ENCODE results near the gene RHEB. TPM values are rescaled to one million over a fixed set of nuclear protein-coding genes. Genes with fewer than 3 reads are reported as not detected.
"Not testable (repeated sequence)": the region's sequence is repeated elsewhere in the genome, so short reads cannot be mapped to it uniquely, and the experiment has no call there.

RHEB gene
- total RNA-seq, 1 donor from 2014 or later: 96.0 TPM

DNA sequence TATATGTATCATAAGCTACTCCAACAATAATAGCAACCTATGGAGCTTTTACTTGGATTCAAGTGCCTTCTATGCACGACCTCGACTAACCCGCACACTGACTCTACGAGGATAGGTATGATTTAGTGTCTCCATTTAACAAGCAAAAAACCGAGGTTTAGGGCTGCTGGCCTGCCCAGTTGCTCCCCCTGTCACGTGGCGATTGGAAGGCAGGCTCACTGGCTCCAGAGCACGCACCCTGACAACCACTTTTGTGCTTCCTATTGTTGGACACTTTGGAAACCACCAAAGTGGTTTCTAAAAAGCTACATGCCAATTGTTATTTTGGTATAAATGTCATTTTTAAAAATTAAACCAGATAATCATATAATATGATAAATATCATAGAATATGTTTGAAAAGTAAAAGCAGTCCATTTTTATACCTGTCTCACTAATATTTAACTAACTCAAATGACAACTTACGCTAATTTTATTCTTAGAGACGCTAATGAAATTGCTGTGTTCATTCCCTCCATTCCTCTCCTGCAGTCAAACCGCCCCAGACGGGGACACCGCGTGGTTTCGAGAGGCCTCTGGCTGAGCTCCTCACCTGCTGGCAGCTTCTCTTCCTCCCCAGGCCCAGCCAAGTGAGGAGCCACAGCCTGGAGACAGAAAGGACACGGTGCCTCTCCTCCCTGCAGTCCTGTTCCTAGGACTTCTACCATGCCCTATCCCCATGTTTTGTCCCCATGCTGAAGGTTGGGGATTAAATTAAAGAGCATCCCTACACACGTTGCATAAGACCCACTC is 22.2 kb upstream of the RHEB start:
- TF ChIP-seq, protein P1, sequence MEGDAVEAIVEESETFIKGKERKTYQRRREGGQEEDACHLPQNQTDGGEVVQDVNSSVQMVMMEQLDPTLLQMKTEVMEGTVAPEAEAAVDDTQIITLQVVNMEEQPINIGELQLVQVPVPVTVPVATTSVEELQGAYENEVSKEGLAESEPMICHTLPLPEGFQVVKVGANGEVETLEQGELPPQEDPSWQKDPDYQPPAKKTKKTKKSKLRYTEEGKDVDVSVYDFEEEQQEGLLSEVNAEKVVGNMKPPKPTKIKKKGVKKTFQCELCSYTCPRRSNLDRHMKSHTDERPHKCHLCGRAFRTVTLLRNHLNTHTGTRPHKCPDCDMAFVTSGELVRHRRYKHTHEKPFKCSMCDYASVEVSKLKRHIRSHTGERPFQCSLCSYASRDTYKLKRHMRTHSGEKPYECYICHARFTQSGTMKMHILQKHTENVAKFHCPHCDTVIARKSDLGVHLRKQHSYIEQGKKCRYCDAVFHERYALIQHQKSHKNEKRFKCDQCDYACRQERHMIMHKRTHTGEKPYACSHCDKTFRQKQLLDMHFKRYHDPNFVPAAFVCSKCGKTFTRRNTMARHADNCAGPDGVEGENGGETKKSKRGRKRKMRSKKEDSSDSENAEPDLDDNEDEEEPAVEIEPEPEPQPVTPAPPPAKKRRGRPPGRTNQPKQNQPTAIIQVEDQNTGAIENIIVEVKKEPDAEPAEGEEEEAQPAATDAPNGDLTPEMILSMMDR (IDR thresholded peaks at IDR 0.05): no peak
- intact Hi-C loops (cut with DNase I): no loop called here

DNA sequence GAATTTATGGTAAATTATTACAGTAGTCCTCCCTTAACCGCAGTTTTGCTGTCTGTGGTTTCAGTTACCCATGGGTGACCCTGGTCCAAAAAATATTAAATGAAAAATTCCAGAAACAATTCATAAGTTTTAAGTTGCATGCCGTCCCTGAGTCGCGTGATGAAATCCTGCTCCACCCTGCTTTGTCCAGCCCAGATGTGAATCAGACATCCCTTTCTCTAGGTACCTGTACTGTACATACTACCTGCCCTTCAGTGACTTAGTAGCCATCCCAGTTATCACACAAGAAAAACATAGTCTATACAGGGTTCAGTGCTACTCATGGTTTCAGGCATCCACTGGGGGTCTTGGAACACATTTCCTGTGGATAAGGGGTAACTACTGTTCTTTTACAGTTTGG is 20.5 kb upstream of the RHEB start:
- H3K36me3 ChIP-seq: no peaks in the 10 kb centered on the region
- peaks cover 17% of the 10 kb centered on the region for H3K4me1 ChIP-seq
- H3K4me3 ChIP-seq: no peak overlapping the region
- no peak overlapping the region for H3K27ac ChIP-seq
- intact Hi-C loops (cut with DNase I): no loop called here
- TF ChIP-seq, protein P1 (IDR thresholded peaks at IDR 0.05): no peak
- no peaks in the 10 kb centered on the region for H3K27me3 ChIP-seq (ENCODE audit: low read depth)
- no peaks in the 10 kb centered on the region for H3K9me3 ChIP-seq
- ATAC-seq (no peak), DNase-seq (no peak)

More for the DNA sequence above, 22.2 kb upstream of the RHEB start:
- Histone ChIP-seq H3K27me3 (ENCODE audit: low read depth) (no peaks in the 10 kb centered on the region), H3K27ac (no peak overlapping the region), H3K9me3 (no peaks in the 10 kb centered on the region), H3K4me3 (no peak overlapping the region), H3K36me3 (no peaks in the 10 kb centered on the region), H3K4me1 (peaks cover 17% of the 10 kb centered on the region)
- DNase-seq (no peak), ATAC-seq (no peak)

DNA sequence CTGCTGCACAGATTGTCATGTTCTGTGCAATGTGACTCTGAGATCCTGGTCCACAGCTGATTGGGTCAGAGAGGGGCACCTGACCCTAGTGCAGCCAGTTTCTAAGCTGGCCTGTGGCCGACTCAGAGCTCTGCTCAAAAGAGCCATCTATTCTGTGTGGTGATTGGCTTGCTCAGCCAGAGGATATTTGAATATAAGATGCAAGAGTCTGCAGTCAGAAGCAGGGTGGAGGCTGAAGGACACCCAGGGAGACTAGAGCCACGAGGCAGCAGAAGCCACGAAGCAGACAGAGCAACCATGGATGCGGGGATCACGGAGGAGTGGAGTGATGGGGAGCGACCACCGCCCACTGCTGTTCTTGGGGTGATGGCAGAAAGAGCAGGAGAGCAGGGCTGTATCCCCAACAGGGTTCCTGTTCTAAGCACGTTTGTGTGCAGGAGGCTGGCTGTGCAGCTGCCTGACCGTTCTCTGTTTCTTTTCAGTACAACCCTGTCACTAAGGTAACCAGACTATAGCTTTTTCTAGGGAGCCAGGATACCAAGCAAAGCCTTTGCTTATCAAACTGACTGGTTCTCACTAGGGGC is 19.5 kb upstream of the RHEB start:
- Histone ChIP-seq H3K4me1 (peaks cover 17% of the 10 kb centered on the region), H3K36me3 (no peaks in the 10 kb centered on the region), H3K27me3 (ENCODE audit: low read depth) (no peaks in the 10 kb centered on the region), H3K27ac (no peak overlapping the region), H3K4me3 (no peak overlapping the region), H3K9me3 (no peaks in the 10 kb centered on the region)
- TF ChIP-seq, protein P1 (IDR thresholded peaks at IDR 0.05): no peak
- no peak for DNase-seq
- intact Hi-C loops (cut with DNase I): no loop called here
- peak in 1 of 2 donors; percentile 27 for ATAC-seq

DNA sequence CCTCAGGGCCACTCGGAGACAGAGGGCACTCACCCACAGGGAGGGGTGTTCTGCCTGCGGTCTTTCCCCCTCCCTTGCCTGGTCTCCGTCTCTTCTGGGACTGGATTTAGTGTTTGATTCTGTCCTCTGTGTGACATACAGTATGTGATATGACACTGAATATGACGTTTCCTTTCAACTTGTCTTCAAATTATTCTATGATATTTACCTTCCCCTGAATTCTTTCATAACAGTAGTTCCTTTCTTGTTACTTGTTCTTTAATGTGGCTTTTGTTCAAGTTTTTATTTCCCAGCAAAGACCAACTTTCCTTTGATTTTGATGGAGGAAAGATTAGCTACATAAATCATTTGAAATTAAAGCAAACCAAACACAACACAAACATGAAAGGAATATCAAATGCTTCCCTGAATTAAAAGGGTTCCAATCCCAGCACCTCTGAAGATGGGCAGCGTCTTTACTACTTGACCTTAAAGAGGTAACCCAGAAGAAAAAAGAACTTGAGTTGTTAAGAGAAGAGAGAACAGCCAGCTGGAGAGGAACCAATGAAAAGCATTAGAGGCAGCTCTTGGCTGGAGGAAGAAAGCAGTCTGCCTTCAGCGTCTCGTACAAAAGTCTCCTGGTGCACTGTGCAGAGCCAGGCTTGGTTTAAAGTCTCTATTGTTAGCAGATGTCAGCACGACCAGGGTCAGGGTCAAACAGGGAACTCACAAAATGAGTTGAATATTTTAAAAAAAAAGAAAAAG is 18.3 kb upstream of the RHEB start:
- intact Hi-C loops (cut with DNase I): no loop called here
- Histone ChIP-seq H3K4me1 (peaks cover 17% of the 10 kb centered on the region), H3K4me3 (no peak overlapping the region), H3K27me3 (ENCODE audit: low read depth) (no peaks in the 10 kb centered on the region), H3K27ac (no peak overlapping the region), H3K9me3 (no peaks in the 10 kb centered on the region), H3K36me3 (no peaks in the 10 kb centered on the region)
- TF ChIP-seq, protein P1 (IDR thresholded peaks at IDR 0.05): no peak
- ATAC-seq: peak in 1 of 2 donors; percentile 51
- DNase-seq: no peak

DNA sequence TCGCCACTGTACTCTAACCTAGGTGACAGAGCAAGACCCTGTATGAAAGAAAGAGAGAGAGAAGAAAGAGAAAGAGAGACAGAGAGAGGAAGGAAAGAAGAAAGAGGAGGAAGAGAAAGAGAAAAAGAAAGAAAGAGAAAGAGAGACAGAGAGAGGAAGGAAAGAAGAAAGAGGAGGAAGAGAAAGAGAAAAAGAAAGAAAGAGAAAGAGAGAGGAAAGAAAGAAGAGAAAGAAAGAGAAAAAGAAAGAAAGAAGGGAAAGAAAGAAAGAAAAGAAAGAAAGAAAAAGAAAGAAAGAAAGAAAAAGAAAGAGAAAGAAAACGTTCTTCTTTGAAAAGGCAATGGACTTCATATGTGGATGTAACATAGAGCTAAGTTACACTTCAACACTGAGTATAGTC is 16.5 kb upstream of the RHEB start:
- ATAC-seq; H3K36me3 ChIP-seq; intact Hi-C loops (cut with DNase I); H3K27ac ChIP-seq; H3K27me3 ChIP-seq (ENCODE audit: low read depth); H3K4me3 ChIP-seq; H3K9me3 ChIP-seq; DNase-seq: not testable (repeated sequence)
- peaks cover 17% of the 10 kb centered on the region for H3K4me1 ChIP-seq

Data from lower lobe of right lung (tissue), 2 donors.